RWPE2 (cell line): Measurements from ENCODE around the gene ETV6.
"Not testable (repeated sequence)": the region's sequence is repeated elsewhere in the genome, so short reads cannot be mapped to it uniquely, and the experiment has no call there.

Experiments used
- ATAC-seq: fragments of 200-7000 bp; cut with Tn5 transposase; 3 replicates; pipeline ENCODE4 v1.9.1; 2021; ENCODE audit warnings: low read depth
- DNase-seq: peaks from one replicate; pipeline ENCODE4 v3.0.0-alpha.2; 2020; ENCODE audit warnings: low spot score
- H3K27ac ChIP-seq: fragments of 450-650 bp; 2 replicates; pipeline ENCODE4 v1.5.1; 2017; ENCODE audit warnings: mild to moderate bottlenecking; ENCODE audit not compliant: poor library complexity, severe bottlenecking
- H3K27me3 ChIP-seq: fragments of 250-450 bp; sonication (Bioruptor Pico); 2 replicates; pipeline ENCODE4 v1.5.1; 2021; ENCODE audit warnings: mild to moderate bottlenecking, moderate library complexity; ENCODE audit not compliant: insufficient read depth, poor library complexity, severe bottlenecking
- H3K36me3 ChIP-seq: fragments of 250-450 bp; sonication (Bioruptor Pico); 2 replicates; pipeline ENCODE4 v1.5.1; 2020; ENCODE audit warnings: low read depth, mild to moderate bottlenecking, moderate library complexity
- H3K4me1 ChIP-seq: fragments of 250-450 bp; sonication (Bioruptor Pico); 2 replicates; pipeline ENCODE4 v1.5.1; 2021; ENCODE audit warnings: mild to moderate bottlenecking, moderate library complexity; ENCODE audit not compliant: insufficient read depth, poor library complexity, severe bottlenecking
- H3K4me3 ChIP-seq: fragments of 250-450 bp; sonication (Bioruptor Pico); 2 replicates; pipeline ENCODE4 v1.5.1; 2021; ENCODE audit warnings: mild to moderate bottlenecking, moderate library complexity; ENCODE audit not compliant: severe bottlenecking
- H3K9me3 ChIP-seq: fragments of 250-450 bp; sonication (Bioruptor Pico); 2 replicates; pipeline ENCODE4 v1.5.1; 2021; ENCODE audit warnings: mild to moderate bottlenecking, moderate library complexity; ENCODE audit not compliant: severe bottlenecking
- TF ChIP-seq, protein P1 (sequence below): fragments of 450-650 bp; IDR thresholded peaks from one replicate; pipeline ENCODE4 v1.5.1; 2017; ENCODE audit warnings: mild to moderate bottlenecking, moderate library complexity; ENCODE audit not compliant: poor library complexity, severe bottlenecking

Gene ETV6

DNA sequence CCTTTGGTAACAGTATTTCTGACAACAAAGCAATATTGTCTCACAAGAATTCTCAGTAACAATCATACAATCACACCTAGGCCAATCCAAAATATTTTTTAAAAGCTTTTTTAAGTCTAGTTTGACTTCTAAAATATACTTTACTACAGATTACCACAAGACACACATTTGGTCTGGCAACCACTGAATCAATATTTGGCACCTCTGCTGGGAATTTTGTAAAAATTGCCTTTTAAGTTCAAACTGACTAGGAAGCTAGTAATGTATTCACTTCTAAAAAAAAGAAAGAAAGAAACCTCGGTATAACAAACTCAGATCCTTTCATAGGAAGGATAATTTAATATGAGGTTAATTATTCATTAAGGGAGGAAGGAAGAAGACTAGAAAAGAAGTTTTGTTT, 18.2 kb upstream of the ETV6 start:
- TF ChIP-seq, protein P1, sequence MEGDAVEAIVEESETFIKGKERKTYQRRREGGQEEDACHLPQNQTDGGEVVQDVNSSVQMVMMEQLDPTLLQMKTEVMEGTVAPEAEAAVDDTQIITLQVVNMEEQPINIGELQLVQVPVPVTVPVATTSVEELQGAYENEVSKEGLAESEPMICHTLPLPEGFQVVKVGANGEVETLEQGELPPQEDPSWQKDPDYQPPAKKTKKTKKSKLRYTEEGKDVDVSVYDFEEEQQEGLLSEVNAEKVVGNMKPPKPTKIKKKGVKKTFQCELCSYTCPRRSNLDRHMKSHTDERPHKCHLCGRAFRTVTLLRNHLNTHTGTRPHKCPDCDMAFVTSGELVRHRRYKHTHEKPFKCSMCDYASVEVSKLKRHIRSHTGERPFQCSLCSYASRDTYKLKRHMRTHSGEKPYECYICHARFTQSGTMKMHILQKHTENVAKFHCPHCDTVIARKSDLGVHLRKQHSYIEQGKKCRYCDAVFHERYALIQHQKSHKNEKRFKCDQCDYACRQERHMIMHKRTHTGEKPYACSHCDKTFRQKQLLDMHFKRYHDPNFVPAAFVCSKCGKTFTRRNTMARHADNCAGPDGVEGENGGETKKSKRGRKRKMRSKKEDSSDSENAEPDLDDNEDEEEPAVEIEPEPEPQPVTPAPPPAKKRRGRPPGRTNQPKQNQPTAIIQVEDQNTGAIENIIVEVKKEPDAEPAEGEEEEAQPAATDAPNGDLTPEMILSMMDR = no peak
- Histone ChIP-seq H3K36me3 (no peaks in the 10 kb centered on the region), H3K9me3 (no peaks in the 10 kb centered on the region), H3K27ac (no peak overlapping the region), H3K4me1 (peaks cover 11% of the 10 kb centered on the region), H3K27me3 (no peaks in the 10 kb centered on the region), H3K4me3 (no peak overlapping the region)
- ATAC-seq (no peak), DNase-seq (no peak)

DNA sequence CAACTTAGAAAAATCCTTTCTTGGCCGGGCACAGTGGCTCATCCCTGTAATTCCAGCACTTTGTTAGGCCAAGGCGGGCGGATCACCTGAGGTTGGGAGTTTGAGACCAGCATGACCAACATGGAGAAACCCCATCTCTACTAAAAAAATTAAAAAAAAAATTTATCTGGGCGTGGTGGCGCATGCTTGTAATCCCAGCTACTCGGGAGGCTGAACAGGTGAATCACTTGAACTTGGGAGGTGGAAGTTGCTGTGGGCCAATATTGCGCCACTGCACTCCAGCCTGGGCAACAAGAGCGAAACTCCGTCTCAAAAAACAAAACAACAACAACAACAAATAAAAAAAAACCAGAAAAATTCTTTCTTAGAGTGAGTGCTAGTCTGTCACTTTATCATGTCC, 17.6 kb upstream of the ETV6 start:
- DNase-seq, ATAC-seq, H3K9me3 ChIP-seq, H3K4me3 ChIP-seq, H3K27ac ChIP-seq, H3K36me3 ChIP-seq, H3K27me3 ChIP-seq: not testable (repeated sequence)
- peaks cover 11% of the 10 kb centered on the region for H3K4me1 ChIP-seq

DNA sequence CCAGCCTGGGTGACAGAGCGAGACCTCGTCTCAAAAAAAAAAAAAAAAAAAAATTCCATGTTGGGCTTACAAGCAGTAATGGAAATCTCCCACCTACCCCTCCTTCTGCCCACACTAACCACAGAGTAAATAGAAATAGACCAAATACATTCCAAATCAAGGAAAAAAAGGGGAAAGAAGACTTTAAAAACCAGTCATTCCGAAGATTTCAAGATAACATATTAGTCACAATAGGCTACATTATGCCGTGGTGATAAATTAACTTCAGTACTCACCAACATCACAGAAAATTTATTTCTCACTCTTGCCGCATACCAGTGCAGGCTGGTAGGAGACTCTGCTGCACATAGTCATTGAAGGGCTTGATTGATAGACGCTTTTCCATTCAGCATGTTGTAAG, 15.5 kb upstream of the ETV6 start:
- TF ChIP-seq, protein P1 = no peak
- ATAC-seq = peak; percentile 84
- Histone ChIP-seq H3K4me1 (peaks cover 11% of the 10 kb centered on the region), H3K9me3 (no peaks in the 10 kb centered on the region), H3K4me3 (no peak overlapping the region), H3K36me3 (no peaks in the 10 kb centered on the region), H3K27me3 (no peaks in the 10 kb centered on the region), H3K27ac (no peak overlapping the region)
- no peak for DNase-seq

DNA sequence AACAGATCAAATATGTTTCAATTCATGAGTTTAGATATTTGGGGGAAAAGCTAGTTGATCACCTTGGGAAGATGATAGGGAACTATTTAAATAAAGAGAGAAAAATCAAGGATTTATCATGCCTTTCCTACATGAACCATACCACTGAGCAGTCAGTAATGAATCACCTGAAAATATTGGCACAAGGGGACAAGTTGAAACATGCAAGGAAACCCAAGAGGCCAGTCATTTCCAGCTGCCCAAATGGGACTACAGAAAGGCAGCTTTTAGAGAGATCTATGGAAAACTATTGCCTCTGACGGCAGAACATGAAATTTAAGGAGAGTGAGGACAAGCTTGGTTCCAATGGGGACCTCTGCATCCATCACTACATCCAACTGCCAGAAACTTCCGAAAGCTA, 14.1 kb upstream of the ETV6 start:
- DNase-seq (no peak), ATAC-seq (peak; percentile 80)
- H3K9me3 ChIP-seq = no peaks in the 10 kb centered on the region
- H3K27ac ChIP-seq = peak overlapping the region; percentile 23
- H3K4me1 ChIP-seq = peaks cover 11% of the 10 kb centered on the region
- H3K36me3 ChIP-seq = no peaks in the 10 kb centered on the region
- H3K4me3 ChIP-seq = no peak overlapping the region
- no peaks in the 10 kb centered on the region for H3K27me3 ChIP-seq
- TF ChIP-seq, protein P1 = no peak

DNA sequence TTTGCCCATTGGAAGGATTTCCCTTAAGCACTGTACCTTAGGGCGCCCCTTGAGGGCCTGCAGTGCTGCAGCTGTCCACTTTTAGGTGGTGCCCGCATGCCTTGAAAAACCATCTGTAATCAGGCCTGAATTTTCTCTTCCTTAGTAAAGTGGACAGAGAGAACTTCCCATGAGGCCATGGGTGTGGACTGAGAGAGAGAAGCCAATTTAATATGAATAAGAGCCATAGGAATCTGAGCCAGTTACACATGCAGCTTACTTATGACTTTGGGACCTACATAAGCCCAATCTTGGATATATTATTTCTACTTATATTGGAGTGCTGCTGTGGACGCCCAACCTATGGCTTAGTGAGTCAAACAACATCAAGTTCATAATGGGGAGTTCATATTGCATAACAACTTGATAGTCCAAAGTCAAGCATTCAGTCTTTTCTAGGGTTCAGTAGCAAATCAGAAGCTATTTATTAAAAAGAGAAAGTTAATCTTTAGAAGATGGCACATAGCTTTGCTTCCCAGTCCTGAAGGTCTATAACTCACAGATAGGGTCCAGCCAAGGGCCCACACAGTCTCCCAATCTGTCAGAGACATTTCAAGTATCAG, 11.1 kb upstream of the ETV6 start:
- no peak overlapping the region for H3K4me3 ChIP-seq
- TF ChIP-seq, protein P1 = no peak
- no peaks in the 10 kb centered on the region for H3K36me3 ChIP-seq
- H3K9me3 ChIP-seq = no peaks in the 10 kb centered on the region
- H3K27ac ChIP-seq = no peak overlapping the region
- H3K27me3 ChIP-seq = no peaks in the 10 kb centered on the region
- DNase-seq (no peak), ATAC-seq (no peak)
- H3K4me1 ChIP-seq = peaks cover 11% of the 10 kb centered on the region
